Neural cell (in vitro differentiated cells): ENCODE results near the gene RAE1. TPM values are rescaled to one million over a fixed set of nuclear protein-coding genes. Genes with fewer than 3 reads are reported as not detected.

Source experiments
- H2AFZ ChIP-seq: fragments of 200-600, 300-800 bp; sonication (generic), shearing (Covaris generic); 2 replicates; pipeline ENCODE4 v1.6.0; 2014; ENCODE audit warnings: low read depth, mild to moderate bottlenecking, antibody characterized with exemption, low read length, moderate library complexity
- H3F3A ChIP-seq: fragments of 200-600 bp; shearing (Covaris generic); 2 replicates; pipeline ENCODE4 v1.6.1; 2016; ENCODE audit warnings: mild to moderate bottlenecking, moderate library complexity, mixed read lengths, antibody characterized with exemption, low read length; ENCODE audit not compliant: insufficient read depth, poor library complexity, severe bottlenecking
- H3K27ac ChIP-seq: fragments of 200-600, 300-800 bp; sonication (generic), shearing (Covaris generic); 2 replicates; pipeline ENCODE4 v1.5.1; 2014; ENCODE audit warnings: mild to moderate bottlenecking, low read length, moderate library complexity
- H3K27me3 ChIP-seq: fragments of 300-800, 200-600 bp; sonication (generic), shearing (Covaris generic); 2 replicates; pipeline ENCODE4 v1.6.0; 2014; ENCODE audit warnings: mild to moderate bottlenecking, low read depth, low read length, moderate library complexity; ENCODE audit not compliant: insufficient read depth
- H3K36me3 ChIP-seq: fragments of 300-800, 200-600 bp; sonication (generic), shearing (Covaris generic); 2 replicates; pipeline ENCODE4 v1.5.1; 2014; ENCODE audit warnings: mild to moderate bottlenecking, antibody characterized with exemption, low read length, moderate library complexity; ENCODE audit not compliant: insufficient read depth
- H3K4me2 ChIP-seq: fragments of 300-800, 200-600 bp; sonication (generic), shearing (Covaris generic); 2 replicates; pipeline ENCODE4 v1.6.0; 2014; ENCODE audit warnings: mild to moderate bottlenecking, low read length
- H3K4me3 ChIP-seq: fragments of 300-800, 200-600 bp; sonication (generic), shearing (Covaris generic); 2 replicates; pipeline ENCODE4 v1.5.1; 2014; ENCODE audit warnings: mild to moderate bottlenecking, low read length, moderate library complexity
- H3K79me2 ChIP-seq: fragments of 200-600 bp; shearing (Covaris generic); replicated peaks from 2 replicates; pipeline ENCODE4 v1.6.0; 2014; ENCODE audit warnings: mild to moderate bottlenecking, low read length, moderate library complexity; ENCODE audit not compliant: insufficient read depth
- H3K9ac ChIP-seq: fragments of 300-800, 200-600 bp; sonication (generic), shearing (Covaris generic); 2 replicates; pipeline ENCODE4 v1.6.1; 2016; ENCODE audit warnings: mild to moderate bottlenecking, low read length, mixed read lengths
- H3K9me2 ChIP-seq: fragments of 200-600 bp; shearing (Covaris generic); 2 replicates; pipeline ENCODE4 v1.6.1; 2016; ENCODE audit warnings: mild to moderate bottlenecking, low read length, mixed read lengths; ENCODE audit not compliant: insufficient read depth
- H3K9me3 ChIP-seq: fragments of 200-600, 300-800 bp; sonication (generic), shearing (Covaris generic); 2 replicates; pipeline ENCODE4 v1.6.1; 2016; ENCODE audit warnings: mild to moderate bottlenecking, mixed run types, low read length, moderate library complexity, mixed read lengths
- H4K20me1 ChIP-seq: fragments of 200-600 bp; shearing (Covaris generic); 2 replicates; pipeline ENCODE4 v1.6.1; 2016; ENCODE audit warnings: mild to moderate bottlenecking, mixed run types; ENCODE audit not compliant: insufficient read depth
- EP300 ChIP-seq: fragments of 450-650 bp; conservative IDR thresholded peaks from 2 replicates; pipeline ENCODE4 v1.6.1; 2014; ENCODE audit warnings: antibody characterized with exemption, mild to moderate bottlenecking, moderate library complexity; ENCODE audit not compliant: poor library complexity, severe bottlenecking
- EZH2 ChIP-seq: fragments of 200-600, 300-800 bp; shearing (Covaris generic), sonication (generic); IDR thresholded peaks from 2 replicates; pipeline ENCODE4 v1.6.1; 2014; ENCODE audit warnings: antibody characterized with exemption, low read length, borderline replicate concordance, mild to moderate bottlenecking; ENCODE audit not compliant: insufficient read depth, poor library complexity, severe bottlenecking
- MXI1 ChIP-seq: fragments of 450-650 bp; conservative IDR thresholded peaks from 2 replicates; pipeline ENCODE4 v1.6.1; 2014; ENCODE audit warnings: antibody characterized with exemption, mild to moderate bottlenecking; ENCODE audit not compliant: poor library complexity, severe bottlenecking
- POLR2AphosphoS5 ChIP-seq: IDR thresholded peaks from 2 replicates; pipeline ENCODE4 v1.6.1; 2012
- RAD21 ChIP-seq: fragments of 450-650 bp; conservative IDR thresholded peaks from 2 replicates; pipeline ENCODE4 v1.6.1; 2014; ENCODE audit warnings: antibody characterized with exemption, mild to moderate bottlenecking, moderate library complexity
- TAF1 ChIP-seq: IDR thresholded peaks from 2 replicates; pipeline ENCODE4 v1.6.1; 2012; ENCODE audit warnings: low read depth
- polyA plus RNA-seq: library from polyadenylated mRNA; depleted of rRNA; stranded (reverse); fragments of >200 nt; gene quantifications from 2 replicates; pipeline ENCODE4 v1.2.3, GENCODE V29; 2014
- TF ChIP-seq, protein P1 (sequence below): IDR thresholded peaks from 2 replicates; pipeline ENCODE4 v1.6.1; 2012; ENCODE audit warnings: borderline replicate concordance
- TF ChIP-seq, protein P2 (sequence below): fragments of 450-650 bp; IDR thresholded peaks from 2 replicates; pipeline ENCODE4 v1.5.1; 2014; ENCODE audit warnings: antibody characterized with exemption, mild to moderate bottlenecking, moderate library complexity; ENCODE audit not compliant: poor library complexity, severe bottlenecking

The RAE1 gene
- polyA plus RNA-seq, 1 donor from 2014 or later: 134 TPM

DNA sequence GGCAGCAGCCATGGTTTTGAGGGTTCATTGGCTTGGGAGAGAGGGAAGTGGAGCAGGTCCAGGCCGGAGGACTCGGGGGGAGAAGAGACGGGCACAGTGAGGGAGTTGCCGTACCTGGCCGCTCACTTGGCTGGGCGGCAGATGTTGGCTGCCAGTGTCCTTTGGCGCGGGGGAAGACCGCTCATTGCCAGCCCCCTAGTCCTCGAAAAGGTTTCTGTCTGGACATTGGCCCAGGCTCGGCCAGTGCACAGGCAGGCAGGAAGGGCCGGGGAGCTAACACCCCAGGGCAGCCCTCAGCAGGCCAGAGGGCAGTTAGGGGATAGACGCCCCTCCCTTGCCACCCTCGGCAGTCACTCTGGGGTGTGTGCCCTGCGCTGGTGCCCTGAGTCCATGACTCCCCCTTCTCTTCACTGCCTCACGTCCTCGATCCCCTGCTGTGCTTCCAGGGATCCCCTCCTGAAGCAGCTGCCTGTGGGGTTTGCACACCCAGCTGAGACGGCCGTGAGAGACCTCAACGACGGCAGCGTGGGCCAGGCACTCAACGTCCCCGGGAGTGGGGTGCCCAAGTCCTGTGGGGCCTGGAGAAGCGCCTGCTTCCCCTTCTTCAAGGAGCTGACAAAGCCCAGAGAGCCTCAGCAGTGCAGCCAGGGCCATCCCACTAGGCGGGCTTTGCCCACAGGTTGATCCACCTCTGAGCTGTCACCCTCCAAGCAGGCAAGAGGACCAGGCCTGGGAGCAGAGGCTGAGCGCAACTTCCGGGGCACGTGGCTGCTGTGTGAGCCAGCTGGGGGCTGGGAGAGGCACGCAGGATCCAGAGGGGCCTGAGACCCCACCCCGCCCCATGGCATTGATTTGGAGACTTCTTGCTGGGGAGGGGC lies 60.6 kb downstream of the RAE1 start:
- Histone ChIP-seq H3K9me2 (no peaks in the 10 kb centered on the region), H3K4me3 (no peak overlapping the region), H4K20me1 (no peaks in the 10 kb centered on the region), H3K36me3 (no peaks in the 10 kb centered on the region), H3K27ac (no peak overlapping the region), H3K9me3 (no peaks in the 10 kb centered on the region), H3K4me2 (no peak overlapping the region), H2AFZ (no peak overlapping the region), H3F3A (no peaks in the 10 kb centered on the region), H3K9ac (no peak overlapping the region), H3K79me2 (no peaks in the 10 kb centered on the region), H3K27me3 (no peaks in the 10 kb centered on the region)
- TF ChIP-seq EZH2 (no peak), EP300 (no peak), TAF1 (no peak), POLR2AphosphoS5 (no peak), MXI1 (no peak)
- TF ChIP-seq, protein P1, sequence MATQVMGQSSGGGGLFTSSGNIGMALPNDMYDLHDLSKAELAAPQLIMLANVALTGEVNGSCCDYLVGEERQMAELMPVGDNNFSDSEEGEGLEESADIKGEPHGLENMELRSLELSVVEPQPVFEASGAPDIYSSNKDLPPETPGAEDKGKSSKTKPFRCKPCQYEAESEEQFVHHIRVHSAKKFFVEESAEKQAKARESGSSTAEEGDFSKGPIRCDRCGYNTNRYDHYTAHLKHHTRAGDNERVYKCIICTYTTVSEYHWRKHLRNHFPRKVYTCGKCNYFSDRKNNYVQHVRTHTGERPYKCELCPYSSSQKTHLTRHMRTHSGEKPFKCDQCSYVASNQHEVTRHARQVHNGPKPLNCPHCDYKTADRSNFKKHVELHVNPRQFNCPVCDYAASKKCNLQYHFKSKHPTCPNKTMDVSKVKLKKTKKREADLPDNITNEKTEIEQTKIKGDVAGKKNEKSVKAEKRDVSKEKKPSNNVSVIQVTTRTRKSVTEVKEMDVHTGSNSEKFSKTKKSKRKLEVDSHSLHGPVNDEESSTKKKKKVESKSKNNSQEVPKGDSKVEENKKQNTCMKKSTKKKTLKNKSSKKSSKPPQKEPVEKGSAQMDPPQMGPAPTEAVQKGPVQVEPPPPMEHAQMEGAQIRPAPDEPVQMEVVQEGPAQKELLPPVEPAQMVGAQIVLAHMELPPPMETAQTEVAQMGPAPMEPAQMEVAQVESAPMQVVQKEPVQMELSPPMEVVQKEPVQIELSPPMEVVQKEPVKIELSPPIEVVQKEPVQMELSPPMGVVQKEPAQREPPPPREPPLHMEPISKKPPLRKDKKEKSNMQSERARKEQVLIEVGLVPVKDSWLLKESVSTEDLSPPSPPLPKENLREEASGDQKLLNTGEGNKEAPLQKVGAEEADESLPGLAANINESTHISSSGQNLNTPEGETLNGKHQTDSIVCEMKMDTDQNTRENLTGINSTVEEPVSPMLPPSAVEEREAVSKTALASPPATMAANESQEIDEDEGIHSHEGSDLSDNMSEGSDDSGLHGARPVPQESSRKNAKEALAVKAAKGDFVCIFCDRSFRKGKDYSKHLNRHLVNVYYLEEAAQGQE: no peak
- TF ChIP-seq, protein P2, sequence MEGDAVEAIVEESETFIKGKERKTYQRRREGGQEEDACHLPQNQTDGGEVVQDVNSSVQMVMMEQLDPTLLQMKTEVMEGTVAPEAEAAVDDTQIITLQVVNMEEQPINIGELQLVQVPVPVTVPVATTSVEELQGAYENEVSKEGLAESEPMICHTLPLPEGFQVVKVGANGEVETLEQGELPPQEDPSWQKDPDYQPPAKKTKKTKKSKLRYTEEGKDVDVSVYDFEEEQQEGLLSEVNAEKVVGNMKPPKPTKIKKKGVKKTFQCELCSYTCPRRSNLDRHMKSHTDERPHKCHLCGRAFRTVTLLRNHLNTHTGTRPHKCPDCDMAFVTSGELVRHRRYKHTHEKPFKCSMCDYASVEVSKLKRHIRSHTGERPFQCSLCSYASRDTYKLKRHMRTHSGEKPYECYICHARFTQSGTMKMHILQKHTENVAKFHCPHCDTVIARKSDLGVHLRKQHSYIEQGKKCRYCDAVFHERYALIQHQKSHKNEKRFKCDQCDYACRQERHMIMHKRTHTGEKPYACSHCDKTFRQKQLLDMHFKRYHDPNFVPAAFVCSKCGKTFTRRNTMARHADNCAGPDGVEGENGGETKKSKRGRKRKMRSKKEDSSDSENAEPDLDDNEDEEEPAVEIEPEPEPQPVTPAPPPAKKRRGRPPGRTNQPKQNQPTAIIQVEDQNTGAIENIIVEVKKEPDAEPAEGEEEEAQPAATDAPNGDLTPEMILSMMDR: no peak

DNA sequence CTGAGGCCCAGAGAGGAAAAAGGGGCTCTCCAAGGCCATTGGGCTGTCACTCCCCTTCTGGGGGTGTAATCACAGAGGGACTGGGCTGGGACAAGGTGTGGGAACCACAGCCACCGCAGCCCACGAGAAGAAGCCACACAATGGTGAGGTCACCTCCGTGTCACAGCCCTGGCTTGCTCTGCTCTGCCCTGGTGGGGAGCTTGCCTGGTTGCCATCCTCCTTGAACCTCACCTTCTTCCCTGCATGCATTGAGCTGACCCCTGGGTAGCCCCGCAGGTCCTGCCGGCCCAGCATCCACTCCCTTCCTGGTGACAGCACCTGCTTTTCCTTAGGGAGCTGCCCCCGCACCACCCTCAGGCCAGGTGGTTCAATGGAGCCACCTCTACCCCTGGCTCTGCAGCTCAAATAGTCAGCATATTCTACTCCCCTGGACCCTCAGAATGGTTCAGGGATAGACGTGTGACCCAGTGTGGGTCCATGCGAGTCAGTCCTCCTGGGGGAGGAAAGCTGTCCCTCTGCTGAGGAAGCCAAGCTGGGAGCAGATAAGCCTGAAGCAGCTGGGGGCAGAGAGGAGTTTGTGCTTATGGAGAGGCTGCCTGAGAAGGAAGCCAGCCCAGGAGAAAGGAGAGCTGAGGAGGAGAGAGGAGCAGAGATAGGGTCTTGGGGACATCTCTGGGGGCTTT lies 61.4 kb downstream of the RAE1 start:
- TF ChIP-seq RAD21 (no peak), EZH2 (no peak), POLR2AphosphoS5 (no peak)
- TF ChIP-seq, protein P2: no peak
- H3K36me3 ChIP-seq: no peaks in the 10 kb centered on the region
- H3K4me3 ChIP-seq: no peak overlapping the region
- no peaks in the 10 kb centered on the region for H3K9me3 ChIP-seq
- H2AFZ ChIP-seq: no peak overlapping the region
- H3K79me2 ChIP-seq: no peaks in the 10 kb centered on the region
- no peak overlapping the region for H3K4me2 ChIP-seq
- no peaks in the 10 kb centered on the region for H3K27me3 ChIP-seq
- H3K9ac ChIP-seq: no peak overlapping the region
- H3K27ac ChIP-seq: no peak overlapping the region
- H4K20me1 ChIP-seq: no peaks in the 10 kb centered on the region
- no peaks in the 10 kb centered on the region for H3F3A ChIP-seq
- H3K9me2 ChIP-seq: no peaks in the 10 kb centered on the region
